IMR-90 (cell line): ENCODE results near the gene MAVS. TPM values are rescaled to one million over a fixed set of nuclear protein-coding genes. Genes with fewer than 3 reads are reported as not detected.

Experiments
- ATAC-seq: fragments of 200-7000 bp; cut with Tn5 transposase; 2 replicates; pipeline ENCODE4 v1.9.1; 2020; ENCODE audit warnings: low read depth, mild to moderate bottlenecking, moderate library complexity
- BruUV-seq: library from RNA; stranded (reverse); fragments of 400-500 nt; replicated peaks from 2 replicates; lab custom pipeline; 2021; lab: Mats Ljungman, UMichigan
- CTCF ChIA-PET: fragments of 300-600 bp; formaldehyde crosslinking; extraction: SDS; loops from one replicate; lab custom pipeline; 2021; ENCODE audit warnings: antibody characterized with exemption; lab: Yijun Ruan, JAX
- POLR2A ChIA-PET: fragments of 300-600 bp; sonication (Branson Sonifier 250); formaldehyde crosslinking; loops from one replicate; lab custom pipeline; 2022; ENCODE audit warnings: antibody characterized with exemption; ENCODE audit not compliant: unreplicated experiment; lab: Charles Lee
- DNase-seq: peaks from one replicate; pipeline ENCODE4 v3.0.0; 2013
- H2AFZ ChIP-seq: replicated peaks from 2 replicates; pipeline ENCODE3; 2013; ENCODE audit warnings: low read length, mild to moderate bottlenecking; ENCODE audit not compliant: poor library complexity
- H2AK5ac ChIP-seq: 2 replicates; pipeline ENCODE4 v1.6.1; 2013; ENCODE audit warnings: low read depth, low read length, inconsistent platforms
- H2AK9ac ChIP-seq: replicated peaks from 2 replicates; pipeline ENCODE3; 2013; ENCODE audit warnings: mild to moderate bottlenecking, low read depth, low read length, moderate library complexity; ENCODE audit not compliant: poor library complexity
- H2BK120ac ChIP-seq: 2 replicates; pipeline ENCODE4 v1.6.1; 2013; ENCODE audit warnings: low read depth, low read length, inconsistent platforms
- H2BK15ac ChIP-seq: 3 replicates; pipeline ENCODE4 v1.6.1; 2013; ENCODE audit warnings: low read depth, low read length, inconsistent platforms
- H2BK20ac ChIP-seq: 2 replicates; pipeline ENCODE4 v1.6.1; 2013; ENCODE audit warnings: low read depth, mild to moderate bottlenecking, inconsistent platforms, low read length, moderate library complexity
- H2BK5ac ChIP-seq: 2 replicates; pipeline ENCODE4 v1.6.1; 2013; ENCODE audit warnings: mild to moderate bottlenecking, low read depth, low read length, inconsistent platforms; ENCODE audit not compliant: poor library complexity, severe bottlenecking
- H3K14ac ChIP-seq: replicated peaks from 2 replicates; pipeline ENCODE4 v1.6.1; 2013; ENCODE audit warnings: low read depth, low read length, inconsistent platforms
- H3K18ac ChIP-seq: 2 replicates; pipeline ENCODE4 v1.6.1; 2013; ENCODE audit warnings: low read depth, low read length, control low read depth
- H3K23ac ChIP-seq: 2 replicates; pipeline ENCODE4 v1.6.1; 2013; ENCODE audit warnings: low read depth, low read length, inconsistent platforms
- H3K27ac ChIP-seq: 2 replicates; pipeline ENCODE4 v1.5.1; 2013; ENCODE audit warnings: mild to moderate bottlenecking, control low read depth, low read length; ENCODE audit not compliant: insufficient read depth
- H3K27me3 ChIP-seq: 2 replicates; pipeline ENCODE4 v1.6.1; 2013; ENCODE audit warnings: low read length; ENCODE audit not compliant: control insufficient read depth, insufficient read depth
- H3K36me3 ChIP-seq: 2 replicates; pipeline ENCODE4 v1.6.1; 2013; ENCODE audit warnings: low read length, mixed read lengths; ENCODE audit not compliant: control insufficient read depth, insufficient read depth
- H3K4ac ChIP-seq: 2 replicates; pipeline ENCODE4 v1.6.1; 2013; ENCODE audit warnings: low read depth, low read length, inconsistent platforms
- H3K4me1 ChIP-seq: 2 replicates; pipeline ENCODE4 v1.6.1; 2013; ENCODE audit warnings: low read length, mixed read lengths; ENCODE audit not compliant: control insufficient read depth, insufficient read depth
- H3K4me2 ChIP-seq: 2 replicates; pipeline ENCODE4 v1.6.1; 2013; ENCODE audit warnings: low read depth, mild to moderate bottlenecking, control low read depth, low read length, moderate library complexity
- H3K4me3 ChIP-seq: 2 replicates; pipeline ENCODE4 v1.5.1; 2013; ENCODE audit warnings: low read depth, mild to moderate bottlenecking, control low read depth, low read length, moderate library complexity; ENCODE audit not compliant: insufficient read depth
- H3K56ac ChIP-seq: 2 replicates; pipeline ENCODE4 v1.6.1; 2013; ENCODE audit warnings: low read length, inconsistent platforms; ENCODE audit not compliant: insufficient read depth; ENCODE audit errors: extremely low read depth
- H3K79me1 ChIP-seq, 2 experiments: 2 replicates each; pipeline ENCODE4 v1.6.1; 2013; ENCODE audit warnings: low read length in 2 of 2, inconsistent platforms in 1 of 2, low read depth in 1 of 2
- H3K9ac ChIP-seq: 2 replicates; pipeline ENCODE4 v1.6.1; 2013; ENCODE audit warnings: low read depth, low read length, control low read depth
- H3K9me1 ChIP-seq: 2 replicates; pipeline ENCODE4 v1.6.1; 2013; ENCODE audit warnings: low read length, inconsistent platforms; ENCODE audit not compliant: insufficient read depth
- H3K9me3 ChIP-seq: 2 replicates; pipeline ENCODE4 v1.6.1; 2013; ENCODE audit warnings: low read length; ENCODE audit not compliant: control insufficient read depth, insufficient read depth
- H4K20me1 ChIP-seq: 2 replicates; pipeline ENCODE4 v1.6.1; 2013; ENCODE audit warnings: low read length, inconsistent platforms; ENCODE audit not compliant: insufficient read depth
- H4K5ac ChIP-seq: 2 replicates; pipeline ENCODE4 v1.6.1; 2013; ENCODE audit warnings: mild to moderate bottlenecking, low read depth, low read length, control low read depth
- H4K8ac ChIP-seq, 2 experiments: 2 replicates each; pipeline ENCODE4 v1.6.1; 2013; ENCODE audit warnings: low read depth in 2 of 2, low read length in 2 of 2, control low read depth in 1 of 2, inconsistent platforms in 1 of 2
- H4K91ac ChIP-seq: 2 replicates; pipeline ENCODE4 v1.6.1; 2013; ENCODE audit warnings: low read depth, low read length, inconsistent platforms; ENCODE audit not compliant: insufficient read depth
- BHLHE40 ChIP-seq: fragments of 150-350 bp; IDR thresholded peaks from 2 replicates; pipeline ENCODE4 v1.6.1; 2016; ENCODE audit warnings: mild to moderate bottlenecking, low read depth, low read length
- CEBPB ChIP-seq: IDR thresholded peaks from 2 replicates; pipeline ENCODE4 v1.6.1; 2012; ENCODE audit warnings: low read depth, low read length, improper control_type of control experiment
- CHD1 ChIP-seq: IDR thresholded peaks from 2 replicates; pipeline ENCODE4 v1.6.1; 2012; ENCODE audit warnings: low read depth, low read length, improper control_type of control experiment
- CTCF ChIP-seq: conservative IDR thresholded peaks from 2 replicates; pipeline ENCODE4 v1.5.1; 2012; ENCODE audit warnings: mild to moderate bottlenecking, low read depth, low read length, improper control_type of control experiment
- ELK1 ChIP-seq: fragments of 150-350 bp; IDR thresholded peaks from 2 replicates; pipeline ENCODE4 v1.6.1; 2016; ENCODE audit warnings: low read depth, mild to moderate bottlenecking, low read length, moderate library complexity, borderline replicate concordance
- FOS ChIP-seq: fragments of 150-350 bp; IDR thresholded peaks from 2 replicates; pipeline ENCODE4 v1.6.1; 2016; ENCODE audit warnings: low read depth, low read length
- MAFK ChIP-seq: IDR thresholded peaks from 2 replicates; pipeline ENCODE4 v1.6.1; 2012; ENCODE audit warnings: low read depth, low read length, improper control_type of control experiment
- MAZ ChIP-seq: IDR thresholded peaks from 2 replicates; pipeline ENCODE4 v1.6.1; 2012; ENCODE audit warnings: low read depth, mild to moderate bottlenecking, low read length, improper control_type of control experiment, moderate library complexity, borderline replicate concordance
- MXI1 ChIP-seq: IDR thresholded peaks from 2 replicates; pipeline ENCODE4 v1.6.1; 2012; ENCODE audit warnings: low read depth, mild to moderate bottlenecking, low read length, moderate library complexity, borderline replicate concordance
- NFE2L2 ChIP-seq: fragments of 150-350 bp; IDR thresholded peaks from 2 replicates; pipeline ENCODE4 v1.6.1; 2016; ENCODE audit warnings: low read depth, mild to moderate bottlenecking, low read length
- POLR2A ChIP-seq: IDR thresholded peaks from 2 replicates; pipeline ENCODE4 v1.6.1; 2012; ENCODE audit warnings: mild to moderate bottlenecking, low read depth, low read length
- RAD21 ChIP-seq: IDR thresholded peaks from 2 replicates; pipeline ENCODE4 v1.6.1; 2012; ENCODE audit warnings: low read length, improper control_type of control experiment
- RCOR1 ChIP-seq: IDR thresholded peaks from 2 replicates; pipeline ENCODE4 v1.6.1; 2012; ENCODE audit warnings: mild to moderate bottlenecking, low read length, improper control_type of control experiment; ENCODE audit not compliant: insufficient replicate concordance
- RFX5 ChIP-seq: IDR thresholded peaks from 2 replicates; pipeline ENCODE4 v1.8.0; 2012; ENCODE audit warnings: low read depth, mild to moderate bottlenecking, low read length, moderate library complexity
- SMC3 ChIP-seq: fragments of 150-350 bp; IDR thresholded peaks from 2 replicates; pipeline ENCODE4 v1.6.1; 2016; ENCODE audit warnings: low read depth, mild to moderate bottlenecking, antibody characterized with exemption, low read length, moderate library complexity
- WGBS, 2 experiments: methylation state at CpG; one replicate each; pipeline versions ENCODE4 v1.1.5 to v1.1.7; 2013; ENCODE audit warnings: missing lambda C conversion rate in 2 of 2; ENCODE audit not compliant: insufficient read length in 1 of 2; ENCODE audit errors: extremely low coverage in 2 of 2; 5-methylcytosine and 5-hydroxymethylcytosine counted together
- dilution Hi-C: fragments of 300-500 bp; cut with HindIII; formaldehyde crosslinking; loops from one replicate; pipeline ENCODE4 v1.14.3; 2018; ENCODE audit warnings: low sequenced_read_pairs; ENCODE audit not compliant: unreplicated experiment
- in situ Hi-C: fragments of 300-500 bp; cut with MboI; formaldehyde crosslinking; loops from 3 replicates; pipeline ENCODE4 v1.14.3; 2019; ENCODE audit warnings: low sequenced_read_pairs, inconsistent platforms, mixed read lengths
- intact Hi-C: fragments of 100-400 bp; cut with micrococcal nuclease; formaldehyde crosslinking; loops from 2 replicates; pipeline ENCODE4 v1.10.0; 2022
- polyA plus RNA-seq, 3 experiments: library from polyadenylated mRNA; depleted of rRNA; stranded (reverse); fragments of >200 nt; gene quantifications; 2 replicates each; pipeline ENCODE4 v1.2.3, GENCODE V29; 2012; ENCODE audit warnings: low replicate concordance in 1 of 3
- total RNA-seq: library from RNA; depleted of rRNA; stranded (reverse); fragments of >200 nt; gene quantifications from 2 replicates; pipeline ENCODE4 v1.2.3, GENCODE V29; 2012

MAVS gene
- total and polyA plus RNA-seq, 2 of the 4 experiments (the other 2 are of a cell fraction), result 10.4 to 15.6 TPM

GRCh38 chr20:3857405-3857804 lies 10.8 kb downstream of the MAVS start:
- Histone ChIP-seq H3K14ac (no peak overlapping the region), H4K91ac (no peak overlapping the region), H2BK120ac (no peak overlapping the region), H4K8ac (no peak overlapping the region), H2BK5ac (no peak overlapping the region), H3K4ac (no peak overlapping the region), H2AK5ac (no peak overlapping the region), H2AK9ac (no peak overlapping the region), H4K5ac (no peak overlapping the region), H3K23ac (no peak overlapping the region), H3K9ac (no peak overlapping the region), H2AFZ (no peak overlapping the region), H3K9me1 (no peaks in the 10 kb centered on the region; the same call in 1 of the 2 replicates), H3K56ac (no peak overlapping the region), H3K18ac (no peak overlapping the region), H4K20me1 (peaks cover 7% of the 10 kb centered on the region; the same call in 1 of the 2 replicates), H2BK20ac (no peak overlapping the region), H3K4me3 (no peak overlapping the region), H3K27ac (no peak overlapping the region), H3K79me1 (peaks cover 21 to 39% of the 10 kb centered on the region in 2 experiments; a peak in 3 of 4 replicates), H3K4me2 (no peak overlapping the region), H3K9me3 (peaks cover 4% of the 10 kb centered on the region), H3K4me1 (no peaks in the 10 kb centered on the region), H3K36me3 (peaks cover 52% of the 10 kb centered on the region), H2BK15ac (no peak overlapping the region), H3K27me3 (no peaks in the 10 kb centered on the region)
- BruUV-seq, result no TSS peak
- intact Hi-C loops (no loop called here), in situ Hi-C loops (no loop called here), dilution Hi-C loops (no loop called here)
- ChIA-PET POLR2A (no interaction called here), CTCF (no interaction called here)
- TF ChIP-seq MXI1 (no peak), ELK1 (no peak), MAZ (no peak), RFX5 (no peak), RAD21 (no peak), CTCF (no peak), SMC3 (no peak), CEBPB (no peak), POLR2A (no peak), BHLHE40 (no peak), FOS (no peak), MAFK (no peak), NFE2L2 (no peak), RCOR1 (no peak), CHD1 (no peak)
- DNase-seq (no peak), ATAC-seq (no peak)
- 95% methylated on average over 10 of the region's 14 CpGs; no CpG with 5 or more reads in 1 of the 2 experiments for WGBS, 2 experiments
